NCI-H1417 treated with DMSO at 0.1 percent for 48 hours (cell line): ENCODE data around the gene RCAN3.
A peak's percentile ranks its signal among the peaks of the same experiment; 100 is the strongest.
"Not testable (repeated sequence)": the region's sequence is repeated elsewhere in the genome, so short reads cannot be mapped to it uniquely, and the experiment has no call there.

Experiments used
- DNase-seq: peaks from one replicate; lab custom pipeline; 2025; lab: John Stamatoyannopoulos, UW

Gene RCAN3

DNA sequence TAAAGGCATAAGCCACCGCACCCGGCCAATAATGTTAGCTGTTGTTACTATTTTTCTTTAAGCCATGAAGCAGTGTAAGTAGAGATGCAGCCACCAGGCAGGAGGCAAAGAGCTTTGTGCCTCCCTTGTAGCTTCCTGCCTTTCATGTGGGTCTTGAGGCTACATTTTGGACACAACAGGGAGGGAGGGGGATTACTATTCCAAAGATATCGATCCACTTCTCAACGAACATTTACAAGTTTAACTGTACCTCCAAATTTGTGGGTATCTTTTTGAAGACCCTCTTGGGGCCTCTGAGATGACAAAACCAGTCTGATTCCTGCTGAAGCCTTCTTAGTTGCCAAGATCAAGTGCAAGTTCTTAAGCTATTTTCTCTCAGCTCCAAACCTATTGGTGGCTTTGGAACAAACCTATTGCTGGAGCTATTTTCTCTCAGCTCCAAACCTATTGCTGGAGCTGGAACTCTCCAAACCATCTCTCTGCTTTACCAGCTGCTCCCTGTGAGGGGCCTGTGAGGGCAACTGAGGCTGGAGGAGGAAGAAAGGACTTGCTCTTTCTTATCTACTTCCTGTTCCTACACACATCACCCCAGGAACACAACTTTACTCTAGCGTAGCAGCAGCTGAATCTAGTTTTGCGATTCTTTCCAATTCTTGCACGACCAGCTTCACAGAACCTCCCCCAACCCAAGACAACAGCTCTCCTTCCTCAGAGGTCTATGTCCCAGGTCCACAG lies 16.1 kb upstream of the RCAN3 start:
- no peak for DNase-seq

DNA sequence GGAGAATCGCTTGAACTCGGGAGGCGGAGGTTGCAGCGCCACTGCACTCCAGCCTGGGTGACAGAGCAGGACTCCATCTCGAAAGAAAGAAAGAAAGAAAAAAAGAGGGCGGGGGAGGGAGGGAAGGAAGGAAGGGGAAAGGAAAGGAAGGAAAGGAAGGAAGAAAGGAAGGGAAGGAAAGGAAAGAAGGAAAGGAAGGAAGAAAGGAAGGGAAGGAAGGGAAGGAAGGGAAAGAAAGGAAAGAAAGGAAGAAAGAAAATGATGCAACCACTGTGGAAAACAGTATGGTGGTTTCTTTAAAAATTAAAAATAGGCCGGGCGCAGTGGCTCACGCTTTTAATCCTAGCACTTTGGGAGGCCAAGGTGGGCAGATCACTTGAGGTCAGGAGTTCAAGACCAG lies 15.2 kb upstream of the RCAN3 start:
- no peak for DNase-seq

DNA sequence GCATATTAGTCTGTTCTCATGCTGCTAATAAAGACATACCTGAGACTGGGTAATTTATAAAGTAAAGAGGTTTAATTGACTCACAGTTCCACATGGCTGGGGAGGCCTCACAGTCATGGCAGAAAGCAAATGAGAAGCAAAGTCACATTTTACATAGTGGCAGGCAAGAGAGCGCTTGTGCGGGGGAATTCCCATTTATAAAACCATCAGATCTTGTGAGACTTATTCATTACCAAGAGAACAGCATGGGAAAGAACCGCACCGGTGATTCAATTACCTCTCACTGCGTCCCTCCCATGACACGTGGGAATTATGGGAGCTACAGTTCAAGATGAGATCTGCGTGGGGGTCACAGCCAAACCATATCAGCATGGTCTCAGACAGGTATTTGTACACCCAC lies 14.5 kb upstream of the RCAN3 start:
- DNase-seq, result not testable (repeated sequence)

DNA sequence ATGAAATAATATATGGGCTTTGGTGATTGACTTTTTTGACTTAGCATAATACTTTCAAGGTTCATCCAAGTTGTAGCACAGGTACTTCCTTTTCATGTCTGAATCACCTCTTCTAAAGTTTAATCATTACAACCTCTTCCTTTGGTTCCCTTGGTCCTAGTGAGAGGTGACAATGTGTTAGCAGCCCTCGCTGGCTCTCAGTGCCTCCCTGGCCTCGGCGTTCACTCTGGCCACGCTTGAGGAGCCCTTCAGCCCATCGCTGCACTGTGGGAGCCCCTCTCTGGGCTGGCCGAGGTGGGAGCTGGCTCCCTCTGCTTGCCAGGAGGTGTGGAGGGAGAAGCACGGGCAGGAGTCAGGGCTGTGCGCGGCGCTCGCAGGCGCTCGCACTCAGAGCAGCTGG lies 13.0 kb upstream of the RCAN3 start:
- DNase-seq, result no peak

DNA sequence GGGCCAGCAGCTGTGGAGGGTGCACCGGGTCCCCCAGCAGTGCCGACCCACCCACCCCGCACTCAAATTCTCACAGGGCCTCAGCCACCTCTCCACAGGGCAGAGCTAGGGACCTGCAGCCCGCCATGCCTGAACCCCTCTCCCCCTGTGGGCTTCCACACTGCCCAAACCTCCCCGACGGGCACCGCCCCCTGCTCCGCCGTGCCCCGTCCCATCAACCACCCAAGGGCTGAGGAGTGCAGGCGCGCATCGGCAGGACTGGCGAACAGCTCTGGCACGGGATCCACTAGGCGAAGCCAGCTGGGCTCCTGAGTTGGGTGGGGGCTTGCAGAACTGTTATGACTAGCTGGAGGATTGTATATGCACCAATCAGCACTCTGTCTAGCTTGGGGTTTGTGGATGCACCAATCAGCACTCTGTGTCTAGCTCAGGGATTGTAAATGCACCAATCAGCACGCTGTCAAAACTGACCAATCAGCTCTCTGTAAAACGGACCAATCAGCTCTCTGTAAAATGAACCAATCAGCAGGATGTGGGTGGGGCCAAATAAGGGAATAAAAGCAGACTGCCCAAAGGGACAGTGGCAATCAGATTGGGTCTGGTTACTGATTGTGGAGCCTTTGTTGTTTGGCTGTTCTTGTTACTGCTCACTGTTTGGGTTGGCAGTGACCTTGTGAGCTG lies 12.4 kb upstream of the RCAN3 start:
- DNase-seq, result no peak

DNA sequence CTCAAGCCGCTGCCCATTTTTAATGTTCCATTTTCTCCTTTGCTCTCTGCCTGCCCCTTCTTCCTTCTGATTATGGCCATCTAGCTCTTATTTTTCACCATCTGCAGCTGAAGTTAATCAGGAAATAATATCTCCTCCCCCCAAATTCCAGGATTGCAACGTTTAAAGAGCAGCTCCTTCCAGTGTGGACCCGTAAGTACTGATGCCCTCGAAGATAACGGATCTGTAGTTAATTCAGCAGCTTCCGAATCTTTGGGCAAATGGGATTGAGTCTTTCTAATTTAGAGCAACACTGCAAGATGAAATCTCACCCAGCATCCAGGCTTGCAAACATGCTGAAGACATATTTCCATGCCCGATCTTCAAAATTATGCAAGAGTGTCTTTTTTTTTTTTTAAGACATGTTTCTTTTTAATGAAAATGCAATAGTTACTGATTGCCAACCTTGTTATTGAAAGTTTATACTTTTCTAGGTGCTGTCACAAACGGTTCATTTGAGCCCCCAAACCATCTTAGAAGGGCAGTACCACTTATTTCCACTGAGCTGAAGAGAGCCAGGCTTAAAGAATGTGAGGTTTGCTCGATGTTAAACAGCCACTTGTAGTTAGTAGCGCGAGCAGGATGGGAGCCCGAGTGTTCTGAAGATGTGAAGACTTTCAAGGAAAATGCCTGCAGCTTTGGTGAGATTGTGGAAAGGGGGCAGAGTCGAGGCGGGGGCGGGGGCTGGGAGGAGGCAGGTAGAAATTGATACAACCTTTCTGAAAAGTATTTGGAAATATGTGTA lies 10.9 kb upstream of the RCAN3 start:
- DNase-seq, result no peak

DNA sequence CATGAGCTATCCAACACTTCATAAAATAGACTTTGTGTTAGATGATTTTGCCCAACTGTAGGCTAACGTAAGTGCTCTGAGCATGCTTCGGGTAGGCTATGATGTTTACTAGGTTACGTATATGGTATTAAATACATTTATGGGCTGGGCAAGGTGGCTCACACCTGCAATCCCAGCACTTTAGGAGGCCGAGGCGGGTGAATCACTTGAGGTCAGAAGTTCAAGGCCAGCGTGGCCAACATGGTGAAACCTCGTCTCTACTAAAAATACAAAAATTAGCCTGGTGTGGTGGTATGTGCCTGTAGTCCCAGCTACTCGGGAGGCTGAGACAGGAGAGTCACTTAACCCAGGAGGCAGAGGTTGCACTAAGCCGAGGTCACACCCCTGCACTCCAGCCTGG lies 9.7 kb upstream of the RCAN3 start:
- DNase-seq, result not testable (repeated sequence)

DNA sequence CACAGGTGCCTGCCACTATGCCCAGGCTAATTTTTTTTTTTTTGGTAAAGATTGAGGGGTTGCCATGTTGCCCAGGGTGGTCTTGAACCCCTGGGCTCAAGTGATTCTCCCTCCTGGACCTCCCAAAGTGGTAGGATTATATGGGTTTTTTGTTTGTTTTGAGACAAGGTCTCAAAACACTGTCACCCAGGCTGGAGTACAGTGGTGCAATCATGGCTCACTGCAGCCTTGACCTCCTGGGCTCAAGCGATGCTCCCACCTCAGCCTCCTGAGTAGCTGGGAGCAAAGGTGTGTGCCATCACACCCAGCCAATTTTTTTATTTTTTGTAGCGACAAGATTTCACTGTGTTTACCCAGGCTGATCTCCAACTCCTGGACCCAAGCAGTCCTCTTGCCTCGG lies 8.9 kb upstream of the RCAN3 start:
- DNase-seq, result no peak

DNA sequence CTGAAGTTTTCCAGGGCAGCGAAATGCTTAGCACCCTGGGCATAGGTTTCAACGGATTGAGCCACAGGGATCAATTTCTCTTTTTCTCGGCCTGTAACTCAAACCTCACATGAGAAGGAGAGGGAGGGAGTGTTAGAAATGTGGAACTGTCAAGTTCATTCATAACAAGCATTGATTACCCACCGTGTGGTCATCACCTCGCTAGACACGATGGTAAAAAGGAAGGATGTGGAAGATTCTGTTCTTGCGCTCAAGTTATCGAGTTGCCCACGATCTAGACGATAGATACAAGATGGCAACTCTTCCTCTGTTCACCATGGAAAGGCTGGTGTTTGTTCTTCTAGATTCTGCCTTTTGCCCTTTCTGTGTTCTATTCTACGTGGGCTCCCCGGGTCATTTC lies 4.0 kb upstream of the RCAN3 start:
- no peak for DNase-seq

DNA sequence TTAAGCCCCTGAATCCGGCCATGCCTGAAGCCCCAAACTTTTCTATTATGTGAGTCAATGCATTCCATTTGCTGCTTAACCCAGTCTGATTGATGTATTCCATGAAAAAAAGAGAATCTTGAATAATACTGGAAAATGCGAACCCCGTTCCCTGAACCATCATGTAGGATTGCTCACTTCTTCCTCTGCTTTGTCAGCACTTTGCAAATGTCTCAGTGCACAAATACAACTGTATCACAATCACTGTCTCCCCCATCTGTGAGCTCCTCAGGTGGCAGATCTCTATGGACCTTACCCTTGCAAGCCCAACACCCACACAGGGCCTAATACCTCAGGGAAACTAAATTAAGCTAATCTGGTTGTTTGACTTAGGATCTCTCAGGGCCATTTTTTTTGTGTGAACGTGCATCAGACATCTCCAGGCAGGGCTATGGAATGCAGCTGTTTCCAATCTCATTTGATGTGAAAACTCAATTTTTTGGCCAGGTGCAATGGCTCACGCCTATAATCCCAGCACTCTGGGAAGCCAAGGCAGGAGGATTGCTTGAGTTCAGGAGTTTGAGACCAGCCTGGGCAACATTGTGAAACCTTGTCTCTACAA lies 2.1 kb upstream of the RCAN3 start:
- DNase-seq, result no peak

DNA sequence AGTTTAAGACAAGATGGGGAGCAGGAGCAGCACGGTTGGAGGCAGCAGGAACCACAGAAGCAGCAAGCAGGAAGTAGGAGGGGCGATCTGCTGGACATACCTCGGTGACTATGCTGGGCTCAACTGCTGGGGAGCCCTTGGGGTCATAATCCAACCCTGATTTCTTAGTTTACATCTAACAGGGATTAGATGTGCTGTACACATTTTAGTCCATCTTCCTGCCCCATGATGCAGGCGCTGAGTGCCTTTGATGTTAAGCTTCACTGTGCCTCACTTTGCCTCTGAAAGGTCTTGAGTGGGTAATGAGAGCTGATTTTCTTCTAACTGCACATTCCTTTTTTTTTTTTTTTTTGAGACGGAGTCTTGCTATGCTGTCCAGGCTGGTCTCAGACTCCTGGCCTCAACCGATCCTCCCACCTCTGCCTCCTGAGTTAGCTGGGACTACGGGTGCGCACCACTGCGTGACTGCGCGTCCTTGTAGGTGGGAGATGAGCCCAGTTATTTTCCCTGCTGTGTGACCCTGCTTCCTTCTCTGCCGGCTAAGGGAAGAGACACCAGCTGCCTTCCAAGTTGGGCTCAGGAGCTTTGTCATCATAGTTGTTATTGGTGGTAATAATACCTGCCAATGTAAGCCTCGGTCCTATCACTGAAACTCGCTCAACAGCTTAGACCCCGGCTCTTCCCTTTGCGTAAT lies 1.1 kb upstream of the RCAN3 start:
- no peak for DNase-seq

DNA sequence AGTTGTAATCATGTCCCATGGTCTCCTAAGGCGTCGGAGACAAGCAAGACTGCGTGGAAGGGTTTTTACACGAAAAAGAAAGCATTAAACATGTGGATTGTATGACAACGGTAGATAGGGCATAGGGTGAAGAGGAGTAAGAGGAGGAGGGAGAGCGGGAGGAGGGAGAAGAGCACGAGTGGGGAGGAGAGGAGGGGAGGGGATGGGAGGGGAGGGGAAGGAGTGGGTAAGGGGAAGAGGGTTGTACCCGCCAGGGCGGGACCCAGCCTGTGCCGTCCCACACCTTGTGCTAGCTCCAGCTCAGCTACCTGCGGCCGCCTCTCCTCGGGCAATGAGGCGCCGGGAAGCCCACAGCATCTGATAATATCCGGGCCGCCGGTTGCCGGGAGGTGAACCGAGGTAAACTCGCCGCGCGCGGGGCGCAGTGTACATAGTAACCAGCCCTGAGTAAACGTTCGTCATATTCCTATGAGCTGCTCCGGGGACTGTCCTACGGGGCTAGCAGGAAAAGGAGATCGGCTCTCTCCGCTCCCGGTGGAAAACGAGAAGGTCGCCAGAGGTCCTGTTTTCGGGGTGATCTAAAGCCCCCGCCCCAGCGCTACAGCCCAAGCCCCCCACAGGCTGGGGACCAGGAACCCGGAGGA lies 449 bp upstream of the RCAN3 start:
- peak; percentile 40 for DNase-seq

DNA sequence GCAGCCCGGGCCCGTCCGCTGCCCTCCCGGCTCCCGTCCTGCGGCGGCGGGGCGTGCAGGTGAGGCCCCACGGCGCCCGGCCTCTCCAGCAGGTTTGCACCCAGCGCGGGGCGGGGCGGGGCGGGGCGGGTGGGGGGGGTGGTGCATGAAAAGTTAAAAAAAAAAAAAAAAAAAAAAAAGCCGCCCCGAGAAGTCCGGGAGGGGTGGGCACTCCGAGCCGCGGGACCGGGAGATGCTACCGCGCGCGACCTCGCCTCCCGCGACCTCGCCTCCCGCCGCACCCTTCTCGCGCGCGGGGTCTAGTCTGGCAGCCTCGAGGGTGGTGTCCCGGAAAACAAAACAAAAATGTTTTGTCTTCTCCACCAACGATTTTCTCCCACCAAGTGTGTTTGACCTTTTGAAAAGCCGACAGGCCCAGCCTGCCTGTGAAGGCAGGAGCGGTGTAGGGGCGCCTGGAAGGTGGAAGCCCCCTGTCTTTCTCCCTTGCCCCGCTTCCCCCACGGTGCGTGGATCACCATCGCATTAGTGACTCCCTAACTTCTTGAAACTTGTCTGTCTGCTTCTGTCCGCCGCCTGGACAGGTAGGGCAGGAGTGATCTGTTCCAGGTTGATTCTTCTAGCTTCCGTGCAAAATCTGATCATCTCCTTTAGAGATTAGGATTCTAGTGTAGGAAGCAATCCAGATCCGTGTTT lies 569 bp downstream of the RCAN3 start:
- DNase-seq, result no peak

DNA sequence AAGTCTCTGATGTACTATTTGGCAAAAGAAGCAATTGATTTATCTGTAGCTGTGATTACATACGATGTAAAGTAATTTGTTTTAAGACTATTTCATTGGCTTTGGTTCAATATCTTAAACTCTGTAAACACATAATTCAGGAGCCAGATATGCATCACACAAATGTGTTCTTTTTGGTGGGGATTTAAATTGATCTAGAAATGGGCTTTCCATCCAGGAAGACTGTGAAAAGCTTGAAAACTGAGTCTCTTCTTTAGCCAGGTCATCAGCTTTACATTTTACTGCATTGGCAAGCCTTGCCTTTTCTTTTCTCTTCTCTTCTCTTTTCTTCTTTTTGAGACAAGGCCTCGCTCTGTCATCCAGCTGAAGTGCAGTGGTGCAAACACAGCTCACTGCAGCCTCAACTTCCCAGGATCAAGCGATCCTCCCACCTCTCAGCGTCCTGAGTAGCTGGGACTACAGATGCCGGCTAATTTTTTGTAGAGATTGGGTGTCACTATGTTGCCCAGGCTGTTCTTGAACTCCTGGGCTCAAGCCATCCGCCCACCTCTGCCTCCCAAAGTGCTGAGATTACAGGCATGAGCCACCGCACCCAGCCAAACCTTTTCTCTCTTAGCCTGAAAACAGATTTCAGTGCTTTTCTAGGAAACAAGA lies 1.4 kb downstream of the RCAN3 start:
- no peak for DNase-seq

DNA sequence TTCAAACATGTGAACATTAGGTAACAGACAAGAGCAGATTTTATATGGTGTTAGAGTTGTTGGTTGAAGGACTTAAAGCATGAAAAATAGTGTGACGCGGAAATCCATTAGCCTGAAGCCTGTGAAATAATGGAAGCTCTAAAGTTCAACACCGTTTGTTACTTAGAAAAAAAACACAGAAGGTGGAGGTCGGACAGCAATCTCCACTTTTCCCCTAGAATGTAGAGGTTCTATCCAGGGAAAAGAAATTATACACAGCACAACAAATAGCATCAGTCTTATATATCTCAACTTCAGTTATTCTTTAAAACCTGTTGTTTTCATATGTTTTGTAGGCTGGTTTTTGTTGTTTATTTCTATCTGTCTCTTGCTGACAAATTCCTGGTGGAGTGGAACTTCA lies 1.9 kb downstream of the RCAN3 start:
- no peak for DNase-seq

DNA sequence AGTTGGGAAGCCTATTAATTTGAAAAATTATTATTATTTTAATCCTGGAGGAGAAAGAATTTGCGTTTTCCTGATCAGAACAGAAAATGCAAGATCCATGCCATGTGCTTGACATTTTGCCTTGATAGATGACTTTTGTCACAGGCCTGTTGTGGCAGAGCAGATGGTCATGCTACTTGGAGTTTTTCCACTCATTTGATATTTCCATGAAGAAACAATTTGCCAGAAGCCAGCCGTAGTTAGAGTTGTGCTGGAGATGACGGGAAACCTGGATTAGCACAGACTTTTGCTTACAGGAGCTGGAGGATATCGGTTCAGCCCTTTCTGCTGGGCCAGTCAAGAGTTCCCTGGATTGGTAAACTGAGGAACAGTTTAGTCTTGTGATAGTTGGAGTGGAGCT lies 3.2 kb downstream of the RCAN3 start:
- DNase-seq, result no peak

DNA sequence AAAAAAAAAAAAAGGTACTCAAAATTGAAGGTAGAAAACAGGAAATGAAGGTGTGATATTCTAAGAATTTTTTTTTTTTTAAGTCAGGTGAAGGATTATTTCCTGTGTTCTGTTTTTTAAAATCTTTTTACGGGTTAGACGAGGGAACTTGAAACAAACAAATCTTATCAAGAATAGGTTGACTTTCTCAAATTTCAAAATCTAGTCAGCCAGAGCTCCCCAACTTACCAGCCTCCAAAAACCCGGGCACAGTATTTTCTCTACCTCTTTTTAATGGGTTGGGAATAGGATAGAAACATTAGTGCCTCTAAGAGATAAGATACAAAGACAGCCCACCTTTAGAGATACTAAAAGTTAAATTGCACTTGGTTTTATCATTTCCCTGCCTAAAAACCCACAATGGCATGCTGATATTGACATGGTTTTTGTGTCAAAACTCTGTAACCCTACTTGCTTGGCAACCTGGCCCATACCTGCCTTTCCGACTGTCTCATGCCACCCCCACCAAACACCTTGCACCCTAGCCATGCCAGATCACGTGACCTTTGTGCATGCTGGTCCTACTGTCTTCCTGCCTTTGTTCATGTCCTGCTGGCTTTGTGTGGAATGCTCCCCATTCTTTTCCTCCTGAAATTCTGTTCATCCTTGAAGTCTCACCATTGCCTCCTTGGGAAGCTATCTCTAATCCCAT lies 4.2 kb downstream of the RCAN3 start:
- no peak for DNase-seq

DNA sequence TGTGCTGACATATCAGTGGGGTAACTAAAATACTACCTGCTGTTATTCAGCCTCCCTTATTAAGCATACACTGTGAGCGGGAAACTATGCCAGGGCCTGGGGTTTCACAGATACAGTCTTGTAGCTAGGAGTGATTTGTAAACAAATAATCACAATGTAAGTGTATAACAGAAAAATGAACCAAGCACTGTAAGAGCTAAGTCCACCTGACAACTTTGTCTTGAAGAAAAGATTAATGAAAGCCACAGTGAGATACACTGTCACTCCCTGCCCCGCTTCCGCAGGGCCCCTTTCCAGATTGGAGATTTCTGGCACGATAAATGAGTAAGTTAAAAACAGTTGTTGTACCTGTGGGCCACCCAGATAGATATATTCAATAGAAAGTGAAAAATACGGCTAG lies 4.8 kb downstream of the RCAN3 start:
- DNase-seq, result no peak

DNA sequence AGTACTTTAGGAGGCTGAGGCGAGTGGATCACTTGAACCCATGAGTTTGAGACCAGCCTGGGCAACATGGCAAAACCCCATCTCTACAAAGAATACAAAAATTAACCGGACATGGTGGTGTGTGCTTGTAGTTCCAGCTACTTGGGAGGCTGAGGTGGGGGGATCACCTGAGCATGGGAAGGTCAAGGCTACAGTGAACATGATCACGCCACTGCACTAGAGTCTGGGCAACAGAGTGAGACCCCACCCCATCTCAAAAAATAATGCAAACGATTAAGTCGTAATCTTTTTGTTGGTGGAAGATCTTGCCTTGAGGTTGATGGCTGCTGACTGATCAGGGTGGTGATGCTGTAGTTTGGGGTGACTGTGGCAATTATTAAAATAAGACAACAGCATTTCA lies 6.3 kb downstream of the RCAN3 start:
- no peak for DNase-seq

DNA sequence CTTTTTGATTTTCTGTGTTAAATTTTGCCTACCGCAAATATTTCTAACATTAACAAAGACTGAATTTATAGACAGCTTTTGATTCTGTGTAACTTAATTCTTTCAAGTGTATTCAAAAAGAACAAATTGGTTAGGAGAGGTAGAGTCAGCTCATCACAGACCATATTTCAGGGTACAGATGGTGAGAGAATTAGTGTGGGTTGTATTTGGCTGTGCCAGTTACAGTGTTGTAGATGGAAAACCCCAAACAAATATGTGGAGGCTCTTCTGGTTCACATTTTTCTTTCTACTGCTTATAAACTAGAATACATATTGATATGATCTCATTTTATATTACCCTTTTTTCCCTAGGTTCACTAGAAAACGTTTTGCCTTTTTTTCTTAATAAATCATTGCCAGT lies 11.1 kb downstream of the RCAN3 start:
- no peak for DNase-seq
